Measurements from ENCODE around the gene ZNF276. TPM values are rescaled to one million over a fixed set of nuclear protein-coding genes. Genes with fewer than 3 reads are reported as not detected.
"Not testable (repeated sequence)": the region's sequence is repeated elsewhere in the genome, so short reads cannot be mapped to it uniquely, and the experiment has no call there.

Gene ZNF276
- total RNA-seq, 4 donors from 2014 or later, result 21.2 to 38.9 (median 24.9) TPM

DNA sequence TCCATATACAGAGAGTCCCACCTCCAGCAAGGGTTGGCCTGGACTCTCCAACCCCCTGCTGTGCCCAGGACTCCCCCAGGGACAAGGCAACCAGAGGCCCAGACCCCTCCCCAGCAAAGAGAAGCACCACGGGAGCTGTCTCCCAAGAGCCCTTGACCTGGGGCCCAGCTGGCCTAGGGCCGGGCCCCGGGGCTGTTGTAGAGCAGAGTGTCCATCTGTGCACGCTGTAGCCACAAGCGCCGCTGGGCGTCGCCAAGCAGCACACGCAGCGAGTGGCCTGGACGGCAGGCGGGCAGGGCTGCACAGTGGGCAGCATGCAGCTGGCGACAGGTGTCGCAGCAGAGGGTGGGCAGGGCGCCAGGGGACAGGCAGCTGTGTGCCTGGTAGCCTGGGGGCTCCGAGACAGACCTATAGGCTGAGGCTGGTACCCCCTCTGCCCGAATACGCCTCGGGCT, 24.1 kb upstream of the ZNF276 start:
- Histone ChIP-seq H3K4me1 (peaks cover 11 to 16% of the 10 kb centered on the region in 2 donors), H3K27me3 (no peaks in the 10 kb centered on the region), H3K36me3 (peaks cover 23% of the 10 kb centered on the region in 2 donors), H3K27ac (no peak overlapping the region), H3K4me3 (replicated peaks in 1 of 3) (no peak overlapping the region), H3K9me3 (no peaks in the 10 kb centered on the region)
- 85% methylated on average over 4 of the region's 19 CpGs; no CpG with 5 or more reads in 1 of the 2 donors for WGBS, 2 donors
- DNase-seq, result no peak
- intact Hi-C loops (cut with DNase I), result no loop called here
- TF ChIP-seq POLR2A (IDR thresholded peaks at IDR 0.05), result no peak
- TF ChIP-seq, protein P1, sequence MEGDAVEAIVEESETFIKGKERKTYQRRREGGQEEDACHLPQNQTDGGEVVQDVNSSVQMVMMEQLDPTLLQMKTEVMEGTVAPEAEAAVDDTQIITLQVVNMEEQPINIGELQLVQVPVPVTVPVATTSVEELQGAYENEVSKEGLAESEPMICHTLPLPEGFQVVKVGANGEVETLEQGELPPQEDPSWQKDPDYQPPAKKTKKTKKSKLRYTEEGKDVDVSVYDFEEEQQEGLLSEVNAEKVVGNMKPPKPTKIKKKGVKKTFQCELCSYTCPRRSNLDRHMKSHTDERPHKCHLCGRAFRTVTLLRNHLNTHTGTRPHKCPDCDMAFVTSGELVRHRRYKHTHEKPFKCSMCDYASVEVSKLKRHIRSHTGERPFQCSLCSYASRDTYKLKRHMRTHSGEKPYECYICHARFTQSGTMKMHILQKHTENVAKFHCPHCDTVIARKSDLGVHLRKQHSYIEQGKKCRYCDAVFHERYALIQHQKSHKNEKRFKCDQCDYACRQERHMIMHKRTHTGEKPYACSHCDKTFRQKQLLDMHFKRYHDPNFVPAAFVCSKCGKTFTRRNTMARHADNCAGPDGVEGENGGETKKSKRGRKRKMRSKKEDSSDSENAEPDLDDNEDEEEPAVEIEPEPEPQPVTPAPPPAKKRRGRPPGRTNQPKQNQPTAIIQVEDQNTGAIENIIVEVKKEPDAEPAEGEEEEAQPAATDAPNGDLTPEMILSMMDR (IDR thresholded peaks at IDR 0.05), result no peak

DNA sequence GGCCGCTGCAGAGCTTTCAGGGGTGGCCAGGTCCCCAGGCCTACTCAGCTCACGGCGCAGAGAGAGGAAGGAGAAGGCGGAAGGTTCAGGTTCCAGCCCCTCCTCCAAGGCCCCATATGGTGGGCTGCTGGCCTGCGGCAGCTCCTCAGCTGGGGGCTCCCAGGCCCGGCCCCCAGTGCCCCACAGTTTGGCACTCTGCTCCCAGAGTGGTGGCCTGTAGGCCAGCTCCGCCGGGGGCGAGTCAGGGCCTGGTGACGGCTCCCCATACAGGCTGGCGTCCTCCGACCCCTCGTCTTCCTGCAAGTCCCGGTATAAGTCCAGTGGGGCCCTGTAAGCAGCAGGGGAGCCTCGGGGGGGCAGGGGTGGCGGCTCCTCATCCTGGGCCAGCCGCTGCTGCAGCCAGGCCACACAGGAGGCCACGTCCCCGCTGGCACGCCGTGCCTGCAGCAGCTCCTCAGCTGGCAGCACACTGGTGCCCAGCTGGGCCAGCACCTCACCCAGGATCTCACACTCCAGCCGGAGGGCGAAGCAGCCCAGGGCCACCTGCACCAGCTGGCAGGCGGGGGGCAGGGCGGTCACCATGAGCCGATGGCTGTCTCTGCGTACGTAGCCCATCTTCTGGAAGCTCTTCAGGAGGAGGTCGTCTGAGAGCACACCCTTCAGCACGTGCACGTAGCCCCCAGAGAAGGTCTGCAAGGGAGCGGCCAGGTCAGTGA, 23.6 kb upstream of the ZNF276 start:
- no peaks in the 10 kb centered on the region for H3K9me3 ChIP-seq
- H3K27me3 ChIP-seq, result no peaks in the 10 kb centered on the region
- peaks cover 11 to 20% of the 10 kb centered on the region in 2 donors for H3K4me1 ChIP-seq
- intact Hi-C loops (cut with DNase I), result no loop called here
- peaks cover 17% of the 10 kb centered on the region in 2 donors for H3K36me3 ChIP-seq
- WGBS, 2 donors, result 90 to 91% methylated on average over 11 to 13 of the region's 32 CpGs
- H3K4me3 ChIP-seq (replicated peaks in 1 of 3), result no peak overlapping the region
- no peak overlapping the region for H3K27ac ChIP-seq
- DNase-seq, result no peak
- TF ChIP-seq, protein P1 (IDR thresholded peaks at IDR 0.05), result no peak
- no peak for TF ChIP-seq POLR2A (IDR thresholded peaks at IDR 0.05)

DNA sequence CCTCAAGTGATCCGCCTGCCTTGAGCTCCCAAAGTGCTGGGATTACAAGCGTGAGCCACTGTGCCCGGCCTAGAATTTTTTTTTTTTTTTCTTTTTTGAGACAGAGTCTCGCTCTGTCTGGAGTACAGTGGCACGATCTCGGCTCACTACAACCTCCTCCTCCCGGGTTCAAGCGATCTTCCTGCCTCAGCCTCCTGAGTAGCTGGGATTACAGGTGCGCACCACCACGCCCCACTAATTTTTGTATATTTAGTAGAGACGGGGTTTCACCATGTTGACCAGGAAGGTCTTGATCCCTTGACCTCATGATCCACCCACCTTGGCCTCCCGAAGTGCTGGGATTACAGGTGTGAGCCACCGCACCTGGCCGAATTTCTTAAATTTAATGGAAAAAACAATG, 22.6 kb upstream of the ZNF276 start:
- H3K9me3 ChIP-seq; DNase-seq; H3K36me3 ChIP-seq; H3K27me3 ChIP-seq; H3K27ac ChIP-seq; intact Hi-C loops (cut with DNase I); H3K4me3 ChIP-seq (replicated peaks in 1 of 3): not testable (repeated sequence)
- peaks cover 11 to 20% of the 10 kb centered on the region in 2 donors for H3K4me1 ChIP-seq
- WGBS, 2 donors, result 97 to 99% methylated on average over 14 of the region's 14 CpGs

DNA sequence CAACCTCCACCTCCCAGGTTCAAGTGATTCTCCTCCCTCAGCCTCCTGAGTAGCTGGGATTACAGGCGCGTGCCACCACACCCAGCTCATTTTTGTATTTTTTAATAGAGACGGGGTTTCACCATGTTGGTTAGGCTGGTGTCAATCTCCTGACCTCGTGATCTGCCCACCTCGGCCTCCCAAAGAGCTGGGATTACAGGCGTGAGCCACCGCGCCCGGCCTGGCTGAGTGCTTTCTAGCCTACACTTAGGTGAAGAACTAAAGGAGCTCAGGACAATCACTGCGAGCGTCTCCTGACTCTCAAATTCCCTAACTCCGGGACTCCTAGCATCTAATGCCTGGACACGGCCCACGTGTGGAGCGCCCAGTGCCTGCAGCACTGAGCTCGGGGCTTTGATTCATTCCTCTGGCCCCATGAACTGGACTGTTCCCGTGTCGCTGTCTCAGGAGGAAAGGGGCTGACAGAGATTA, 21.7 kb upstream of the ZNF276 start:
- DNase-seq; H3K4me3 ChIP-seq (replicated peaks in 1 of 3); H3K36me3 ChIP-seq; H3K27me3 ChIP-seq; H3K9me3 ChIP-seq: not testable (repeated sequence)
- Histone ChIP-seq H3K27ac (peak overlapping the region in 2 of 3 donors; percentile 9 to 27), H3K4me1 (peaks cover 11 to 20% of the 10 kb centered on the region in 2 donors)
- 75 to 79% methylated on average over 9 to 12 of the region's 18 CpGs for WGBS, 2 donors
- intact Hi-C loops (cut with DNase I), result loop anchor here (10.0 kb wide), 1 partner anchor 165 kb away; no protein-coding TSS in a partner anchor

DNA sequence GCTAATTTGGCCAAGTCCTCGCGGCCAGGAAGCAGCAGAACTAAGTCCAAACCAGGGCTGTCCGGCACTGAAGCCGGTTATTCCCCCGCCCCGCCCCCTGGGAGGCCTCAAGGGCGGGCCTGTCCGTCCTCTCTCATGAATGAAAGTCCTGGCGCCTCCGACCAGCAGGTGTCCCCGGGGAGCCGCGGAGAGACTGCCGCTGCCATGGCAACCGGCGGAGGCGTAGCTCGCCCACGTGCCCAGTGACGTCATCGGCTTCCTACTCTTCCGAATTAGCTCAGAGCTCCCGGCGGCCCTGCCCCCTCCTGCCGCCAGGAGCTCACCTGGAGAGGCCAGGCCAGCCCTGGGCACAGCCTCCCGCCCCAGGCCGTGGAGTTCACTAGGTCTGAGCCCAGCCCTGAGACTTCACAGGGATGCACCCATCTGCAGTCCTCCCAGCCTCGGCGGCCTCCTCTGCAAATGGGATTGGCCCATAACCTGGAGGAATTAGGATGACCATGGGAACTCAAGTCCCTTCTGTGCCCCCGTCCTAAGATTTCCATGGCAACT, 21.2 kb upstream of the ZNF276 start:
- TF ChIP-seq, protein P1 (IDR thresholded peaks at IDR 0.05), result peak; percentile 15 to 98 (median 86)
- TF ChIP-seq POLR2A (IDR thresholded peaks at IDR 0.05), result peak; percentile 13 to 75
- H3K36me3 ChIP-seq, result no peaks in the 10 kb centered on the region
- peak overlapping the region in 2 of 3 donors; percentile 66 to 78 for H3K4me3 ChIP-seq (replicated peaks in 1 of 3)
- no peaks in the 10 kb centered on the region for H3K27me3 ChIP-seq
- peaks cover 11 to 20% of the 10 kb centered on the region in 2 donors for H3K4me1 ChIP-seq
- no peaks in the 10 kb centered on the region for H3K9me3 ChIP-seq
- intact Hi-C loops (cut with DNase I), result loop anchor here (10.0 kb wide), 1 partner anchor 165 kb away; no protein-coding TSS in a partner anchor
- H3K27ac ChIP-seq, result peak overlapping the region; percentile 70 to 94 (median 75)
- peak; percentile 100 for DNase-seq
- 0% methylated on average over 2 to 3 of the region's 30 CpGs for WGBS, 2 donors

All from thyroid gland (tissue), 4 donors.